ENCODE measurements around the gene ZNF326.

GRCh38 chr1:89951766-89952604 lies 42.9 kb upstream of the ZNF326 start:
- TF ChIP-seq CTCF (conservative IDR thresholded peaks at IDR 0.05; ENCODE audit: low read depth, low read length) (no peak), MAZ (IDR thresholded peaks at IDR 0.05; ENCODE audit: borderline replicate concordance, low read depth, low read length) (no peak), POLR2A (IDR thresholded peaks at IDR 0.05; ENCODE audit: low read depth, low read length) (no peak), RAD21 (IDR thresholded peaks at IDR 0.05; ENCODE audit: low read length) (no peak), FOS (IDR thresholded peaks at IDR 0.05; ENCODE audit: low read depth, low read length) (no peak), RFX5 (IDR thresholded peaks at IDR 0.05; ENCODE audit: low read depth, low read length) (no peak)
- TF ChIP-seq, protein P1, sequence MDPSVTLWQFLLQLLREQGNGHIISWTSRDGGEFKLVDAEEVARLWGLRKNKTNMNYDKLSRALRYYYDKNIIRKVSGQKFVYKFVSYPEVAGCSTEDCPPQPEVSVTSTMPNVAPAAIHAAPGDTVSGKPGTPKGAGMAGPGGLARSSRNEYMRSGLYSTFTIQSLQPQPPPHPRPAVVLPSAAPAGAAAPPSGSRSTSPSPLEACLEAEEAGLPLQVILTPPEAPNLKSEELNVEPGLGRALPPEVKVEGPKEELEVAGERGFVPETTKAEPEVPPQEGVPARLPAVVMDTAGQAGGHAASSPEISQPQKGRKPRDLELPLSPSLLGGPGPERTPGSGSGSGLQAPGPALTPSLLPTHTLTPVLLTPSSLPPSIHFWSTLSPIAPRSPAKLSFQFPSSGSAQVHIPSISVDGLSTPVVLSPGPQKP (IDR thresholded peaks at IDR 0.05; ENCODE audit: borderline replicate concordance, low read depth, low read length): no peak
